Neural cell (in vitro differentiated cells): ENCODE measurements around the gene POLR1E. TPM values are rescaled to one million over a fixed set of nuclear protein-coding genes. Genes with fewer than 3 reads are reported as not detected.

Experiments
- H2AFZ ChIP-seq: fragments of 200-600, 300-800 bp; sonication (generic), shearing (Covaris generic); 2 replicates; pipeline ENCODE4 v1.6.0; 2014; ENCODE audit warnings: low read depth, mild to moderate bottlenecking, antibody characterized with exemption, low read length, moderate library complexity
- H3F3A ChIP-seq: fragments of 200-600 bp; shearing (Covaris generic); 2 replicates; pipeline ENCODE4 v1.6.1; 2016; ENCODE audit warnings: mild to moderate bottlenecking, moderate library complexity, mixed read lengths, antibody characterized with exemption, low read length; ENCODE audit not compliant: insufficient read depth, poor library complexity, severe bottlenecking
- H3K27ac ChIP-seq: fragments of 200-600, 300-800 bp; sonication (generic), shearing (Covaris generic); 2 replicates; pipeline ENCODE4 v1.5.1; 2014; ENCODE audit warnings: mild to moderate bottlenecking, low read length, moderate library complexity
- H3K27me3 ChIP-seq: fragments of 300-800, 200-600 bp; sonication (generic), shearing (Covaris generic); 2 replicates; pipeline ENCODE4 v1.6.0; 2014; ENCODE audit warnings: mild to moderate bottlenecking, low read depth, low read length, moderate library complexity; ENCODE audit not compliant: insufficient read depth
- H3K36me3 ChIP-seq: fragments of 300-800, 200-600 bp; sonication (generic), shearing (Covaris generic); 2 replicates; pipeline ENCODE4 v1.5.1; 2014; ENCODE audit warnings: mild to moderate bottlenecking, antibody characterized with exemption, low read length, moderate library complexity; ENCODE audit not compliant: insufficient read depth
- H3K4me2 ChIP-seq: fragments of 300-800, 200-600 bp; sonication (generic), shearing (Covaris generic); 2 replicates; pipeline ENCODE4 v1.6.0; 2014; ENCODE audit warnings: mild to moderate bottlenecking, low read length
- H3K4me3 ChIP-seq: fragments of 300-800, 200-600 bp; sonication (generic), shearing (Covaris generic); 2 replicates; pipeline ENCODE4 v1.5.1; 2014; ENCODE audit warnings: mild to moderate bottlenecking, low read length, moderate library complexity
- H3K79me2 ChIP-seq: fragments of 200-600 bp; shearing (Covaris generic); replicated peaks from 2 replicates; pipeline ENCODE4 v1.6.0; 2014; ENCODE audit warnings: mild to moderate bottlenecking, low read length, moderate library complexity; ENCODE audit not compliant: insufficient read depth
- H3K9ac ChIP-seq: fragments of 300-800, 200-600 bp; sonication (generic), shearing (Covaris generic); 2 replicates; pipeline ENCODE4 v1.6.1; 2016; ENCODE audit warnings: mild to moderate bottlenecking, low read length, mixed read lengths
- H3K9me2 ChIP-seq: fragments of 200-600 bp; shearing (Covaris generic); 2 replicates; pipeline ENCODE4 v1.6.1; 2016; ENCODE audit warnings: mild to moderate bottlenecking, low read length, mixed read lengths; ENCODE audit not compliant: insufficient read depth
- H3K9me3 ChIP-seq: fragments of 200-600, 300-800 bp; sonication (generic), shearing (Covaris generic); 2 replicates; pipeline ENCODE4 v1.6.1; 2016; ENCODE audit warnings: mild to moderate bottlenecking, mixed run types, low read length, moderate library complexity, mixed read lengths
- H4K20me1 ChIP-seq: fragments of 200-600 bp; shearing (Covaris generic); 2 replicates; pipeline ENCODE4 v1.6.1; 2016; ENCODE audit warnings: mild to moderate bottlenecking, mixed run types; ENCODE audit not compliant: insufficient read depth
- EP300 ChIP-seq: fragments of 450-650 bp; conservative IDR thresholded peaks from 2 replicates; pipeline ENCODE4 v1.6.1; 2014; ENCODE audit warnings: antibody characterized with exemption, mild to moderate bottlenecking, moderate library complexity; ENCODE audit not compliant: poor library complexity, severe bottlenecking
- EZH2 ChIP-seq: fragments of 200-600, 300-800 bp; shearing (Covaris generic), sonication (generic); IDR thresholded peaks from 2 replicates; pipeline ENCODE4 v1.6.1; 2014; ENCODE audit warnings: antibody characterized with exemption, low read length, borderline replicate concordance, mild to moderate bottlenecking; ENCODE audit not compliant: insufficient read depth, poor library complexity, severe bottlenecking
- MXI1 ChIP-seq: fragments of 450-650 bp; conservative IDR thresholded peaks from 2 replicates; pipeline ENCODE4 v1.6.1; 2014; ENCODE audit warnings: antibody characterized with exemption, mild to moderate bottlenecking; ENCODE audit not compliant: poor library complexity, severe bottlenecking
- POLR2AphosphoS5 ChIP-seq: IDR thresholded peaks from 2 replicates; pipeline ENCODE4 v1.6.1; 2012
- RAD21 ChIP-seq: fragments of 450-650 bp; conservative IDR thresholded peaks from 2 replicates; pipeline ENCODE4 v1.6.1; 2014; ENCODE audit warnings: antibody characterized with exemption, mild to moderate bottlenecking, moderate library complexity
- SMC3 ChIP-seq: fragments of 450-650 bp; conservative IDR thresholded peaks from 2 replicates; pipeline ENCODE4 v1.6.1; 2014; ENCODE audit warnings: antibody characterized with exemption, mild to moderate bottlenecking, moderate library complexity; ENCODE audit not compliant: poor library complexity
- TAF1 ChIP-seq: IDR thresholded peaks from 2 replicates; pipeline ENCODE4 v1.6.1; 2012; ENCODE audit warnings: low read depth
- polyA plus RNA-seq: library from polyadenylated mRNA; depleted of rRNA; stranded (reverse); fragments of >200 nt; gene quantifications from 2 replicates; pipeline ENCODE4 v1.2.3, GENCODE V29; 2014
- TF ChIP-seq, protein P1 (sequence below): IDR thresholded peaks from 2 replicates; pipeline ENCODE4 v1.6.1; 2012; ENCODE audit warnings: borderline replicate concordance
- TF ChIP-seq, protein P2 (sequence below): fragments of 450-650 bp; IDR thresholded peaks from 2 replicates; pipeline ENCODE4 v1.5.1; 2014; ENCODE audit warnings: antibody characterized with exemption, mild to moderate bottlenecking, moderate library complexity; ENCODE audit not compliant: poor library complexity, severe bottlenecking

The POLR1E gene
- polyA plus RNA-seq, 1 donor from 2014 or later, result 19.1 TPM

- H3K9me2 ChIP-seq, result no peaks in the 10 kb centered on the region
- TF ChIP-seq EZH2, result no peak
- H3K9ac ChIP-seq, result no peak overlapping the region
- H3K27ac ChIP-seq, result no peak overlapping the region
- no peak overlapping the region for H2AFZ ChIP-seq
- H3K36me3 ChIP-seq, result no peaks in the 10 kb centered on the region
- no peaks in the 10 kb centered on the region for H3F3A ChIP-seq
- H3K79me2 ChIP-seq, result no peaks in the 10 kb centered on the region
- H3K4me3 ChIP-seq, result no peak overlapping the region
- H3K4me2 ChIP-seq, result no peak overlapping the region
- no peaks in the 10 kb centered on the region for H4K20me1 ChIP-seq
- no peaks in the 10 kb centered on the region for H3K9me3 ChIP-seq
- no peaks in the 10 kb centered on the region for H3K27me3 ChIP-seq
Measured at GRCh38 chr9:37495571-37495970, 9.8 kb downstream of the POLR1E start.

GRCh38 chr9:37496020-37496419, 10.3 kb downstream of the POLR1E start:
- Histone ChIP-seq H3K9ac (no peak overlapping the region), H4K20me1 (no peaks in the 10 kb centered on the region), H3K4me3 (no peak overlapping the region), H3K4me2 (no peak overlapping the region), H2AFZ (no peak overlapping the region), H3K36me3 (no peaks in the 10 kb centered on the region), H3K27ac (no peak overlapping the region), H3K9me2 (no peaks in the 10 kb centered on the region), H3K79me2 (no peaks in the 10 kb centered on the region), H3K9me3 (no peaks in the 10 kb centered on the region), H3F3A (no peaks in the 10 kb centered on the region), H3K27me3 (no peaks in the 10 kb centered on the region)
- TF ChIP-seq EZH2, result no peak
- TF ChIP-seq TAF1, result no peak
- TF ChIP-seq, protein P1, sequence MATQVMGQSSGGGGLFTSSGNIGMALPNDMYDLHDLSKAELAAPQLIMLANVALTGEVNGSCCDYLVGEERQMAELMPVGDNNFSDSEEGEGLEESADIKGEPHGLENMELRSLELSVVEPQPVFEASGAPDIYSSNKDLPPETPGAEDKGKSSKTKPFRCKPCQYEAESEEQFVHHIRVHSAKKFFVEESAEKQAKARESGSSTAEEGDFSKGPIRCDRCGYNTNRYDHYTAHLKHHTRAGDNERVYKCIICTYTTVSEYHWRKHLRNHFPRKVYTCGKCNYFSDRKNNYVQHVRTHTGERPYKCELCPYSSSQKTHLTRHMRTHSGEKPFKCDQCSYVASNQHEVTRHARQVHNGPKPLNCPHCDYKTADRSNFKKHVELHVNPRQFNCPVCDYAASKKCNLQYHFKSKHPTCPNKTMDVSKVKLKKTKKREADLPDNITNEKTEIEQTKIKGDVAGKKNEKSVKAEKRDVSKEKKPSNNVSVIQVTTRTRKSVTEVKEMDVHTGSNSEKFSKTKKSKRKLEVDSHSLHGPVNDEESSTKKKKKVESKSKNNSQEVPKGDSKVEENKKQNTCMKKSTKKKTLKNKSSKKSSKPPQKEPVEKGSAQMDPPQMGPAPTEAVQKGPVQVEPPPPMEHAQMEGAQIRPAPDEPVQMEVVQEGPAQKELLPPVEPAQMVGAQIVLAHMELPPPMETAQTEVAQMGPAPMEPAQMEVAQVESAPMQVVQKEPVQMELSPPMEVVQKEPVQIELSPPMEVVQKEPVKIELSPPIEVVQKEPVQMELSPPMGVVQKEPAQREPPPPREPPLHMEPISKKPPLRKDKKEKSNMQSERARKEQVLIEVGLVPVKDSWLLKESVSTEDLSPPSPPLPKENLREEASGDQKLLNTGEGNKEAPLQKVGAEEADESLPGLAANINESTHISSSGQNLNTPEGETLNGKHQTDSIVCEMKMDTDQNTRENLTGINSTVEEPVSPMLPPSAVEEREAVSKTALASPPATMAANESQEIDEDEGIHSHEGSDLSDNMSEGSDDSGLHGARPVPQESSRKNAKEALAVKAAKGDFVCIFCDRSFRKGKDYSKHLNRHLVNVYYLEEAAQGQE, result no peak
- TF ChIP-seq EP300, result no peak
- TF ChIP-seq, protein P2, sequence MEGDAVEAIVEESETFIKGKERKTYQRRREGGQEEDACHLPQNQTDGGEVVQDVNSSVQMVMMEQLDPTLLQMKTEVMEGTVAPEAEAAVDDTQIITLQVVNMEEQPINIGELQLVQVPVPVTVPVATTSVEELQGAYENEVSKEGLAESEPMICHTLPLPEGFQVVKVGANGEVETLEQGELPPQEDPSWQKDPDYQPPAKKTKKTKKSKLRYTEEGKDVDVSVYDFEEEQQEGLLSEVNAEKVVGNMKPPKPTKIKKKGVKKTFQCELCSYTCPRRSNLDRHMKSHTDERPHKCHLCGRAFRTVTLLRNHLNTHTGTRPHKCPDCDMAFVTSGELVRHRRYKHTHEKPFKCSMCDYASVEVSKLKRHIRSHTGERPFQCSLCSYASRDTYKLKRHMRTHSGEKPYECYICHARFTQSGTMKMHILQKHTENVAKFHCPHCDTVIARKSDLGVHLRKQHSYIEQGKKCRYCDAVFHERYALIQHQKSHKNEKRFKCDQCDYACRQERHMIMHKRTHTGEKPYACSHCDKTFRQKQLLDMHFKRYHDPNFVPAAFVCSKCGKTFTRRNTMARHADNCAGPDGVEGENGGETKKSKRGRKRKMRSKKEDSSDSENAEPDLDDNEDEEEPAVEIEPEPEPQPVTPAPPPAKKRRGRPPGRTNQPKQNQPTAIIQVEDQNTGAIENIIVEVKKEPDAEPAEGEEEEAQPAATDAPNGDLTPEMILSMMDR, result no peak
- TF ChIP-seq POLR2AphosphoS5, result no peak
- no peak for TF ChIP-seq SMC3
- TF ChIP-seq RAD21, result no peak
- TF ChIP-seq MXI1, result no peak

GRCh38 chr9:37497320-37497719, 11.6 kb downstream of the POLR1E start:
- H3K4me2 ChIP-seq, result no peak overlapping the region
- H4K20me1 ChIP-seq, result no peaks in the 10 kb centered on the region
- H3K27ac ChIP-seq, result no peak overlapping the region
- H3K9me2 ChIP-seq, result no peaks in the 10 kb centered on the region
- no peak for TF ChIP-seq TAF1
- TF ChIP-seq RAD21, result no peak
- no peak for TF ChIP-seq SMC3
- no peak for TF ChIP-seq EP300
- TF ChIP-seq POLR2AphosphoS5, result no peak
- TF ChIP-seq MXI1, result no peak
- TF ChIP-seq, protein P1, result no peak
- TF ChIP-seq EZH2, result no peak
- TF ChIP-seq, protein P2, result no peak
- no peak overlapping the region for H3K4me3 ChIP-seq
- H3K36me3 ChIP-seq, result no peaks in the 10 kb centered on the region
- no peak overlapping the region for H3K9ac ChIP-seq
- H3F3A ChIP-seq, result no peaks in the 10 kb centered on the region
- no peaks in the 10 kb centered on the region for H3K27me3 ChIP-seq
- H3K79me2 ChIP-seq, result no peaks in the 10 kb centered on the region
- no peaks in the 10 kb centered on the region for H3K9me3 ChIP-seq
- H2AFZ ChIP-seq, result no peak overlapping the region
